Measurements from ENCODE around the gene HTATSF1. TPM values are rescaled to one million over a fixed set of nuclear protein-coding genes. Genes with fewer than 3 reads are reported as not detected.

Gene HTATSF1
- total and polyA plus RNA-seq, 8 donors: 26.7 to 105 (median 94.2) TPM

GRCh38 chrX:136464589-136464988 is 32.8 kb upstream of the HTATSF1 start:
- Histone ChIP-seq H3K36me3 (no peaks in the 10 kb centered on the region), H3K4me3 (no peak overlapping the region), H3K9me3 (no peaks in the 10 kb centered on the region), H3K27me3 (peaks cover 0 to 5% of the 10 kb centered on the region in 2 donors), H3K27ac (no peak overlapping the region), H3K4me1 (no peaks in the 10 kb centered on the region)
- ATAC-seq (no peak), DNase-seq (no peak)
- intact Hi-C loops (cut with DNase I): no loop called here
- TF ChIP-seq CTCF (IDR thresholded peaks at IDR 0.05): no peak

- Histone ChIP-seq H3K4me1 (no peaks in the 10 kb centered on the region), H3K36me3 (no peaks in the 10 kb centered on the region), H3K27ac (no peak overlapping the region), H3K4me3 (no peak overlapping the region), H3K9me3 (no peaks in the 10 kb centered on the region), H3K27me3 (peaks cover 0 to 5% of the 10 kb centered on the region in 2 donors)
- TF ChIP-seq CTCF (IDR thresholded peaks at IDR 0.05): no peak
- DNase-seq (no peak), ATAC-seq (no peak)
- intact Hi-C loops (cut with DNase I): no loop called here
Observed at GRCh38 chrX:136467303-136467702, 30.1 kb upstream of the HTATSF1 start.

- intact Hi-C loops (cut with DNase I): no loop called here
- no peak for DNase-seq
- peaks cover 0 to 5% of the 10 kb centered on the region in 2 donors for H3K27me3 ChIP-seq
- no peak overlapping the region for H3K27ac ChIP-seq
- no peak for ATAC-seq
- H3K4me3 ChIP-seq: no peak overlapping the region
- H3K36me3 ChIP-seq: no peaks in the 10 kb centered on the region
- H3K4me1 ChIP-seq: no peaks in the 10 kb centered on the region
- H3K9me3 ChIP-seq: no peaks in the 10 kb centered on the region
- TF ChIP-seq CTCF (IDR thresholded peaks at IDR 0.05): no peak
Observed at GRCh38 chrX:136468391-136469103, 28.8 kb upstream of the HTATSF1 start.

GRCh38 chrX:136473663-136474062 is 23.7 kb upstream of the HTATSF1 start:
- DNase-seq (no peak), ATAC-seq (no peak)
- no peaks in the 10 kb centered on the region for H3K4me1 ChIP-seq
- H3K27me3 ChIP-seq: no peaks in the 10 kb centered on the region
- TF ChIP-seq CTCF (IDR thresholded peaks at IDR 0.05): no peak
- H3K9me3 ChIP-seq: no peaks in the 10 kb centered on the region
- intact Hi-C loops (cut with DNase I): no loop called here
- H3K36me3 ChIP-seq: no peaks in the 10 kb centered on the region
- H3K4me3 ChIP-seq: no peak overlapping the region
- H3K27ac ChIP-seq: no peak overlapping the region

GRCh38 chrX:136475236-136475635 is 22.2 kb upstream of the HTATSF1 start:
- no peak overlapping the region for H3K27ac ChIP-seq
- DNase-seq: no peak

More at GRCh38 chrX:136475236-136475635, 22.2 kb upstream of the HTATSF1 start:
- H3K4me3 ChIP-seq: no peak overlapping the region
- no peak for ATAC-seq
- no peaks in the 10 kb centered on the region for H3K36me3 ChIP-seq
- no peak for TF ChIP-seq CTCF (IDR thresholded peaks at IDR 0.05)
- no peaks in the 10 kb centered on the region for H3K4me1 ChIP-seq
- H3K9me3 ChIP-seq: no peaks in the 10 kb centered on the region
- no peaks in the 10 kb centered on the region for H3K27me3 ChIP-seq
- intact Hi-C loops (cut with DNase I): no loop called here

Measured in left lung (tissue), 10 donors.